ENCODE measurements around the gene HSPA4L. TPM values are rescaled to one million over a fixed set of nuclear protein-coding genes. Genes with fewer than 3 reads are reported as not detected.

The HSPA4L gene
- total RNA-seq (2014; rRNA removed; shearing (Covaris generic)) = 7.7 and 8.1 TPM in 2 replicates

- DNase-seq (ENCODE audit: low spot score) = peak; percentile 85
These were observed at the start of gene HSPA4L for GRCh38 chr4:127782275-127783025. Gene HSPA4L (plus strand): TSS chr4:127782322. CDS start chr4:127782551, 229 bp downstream.

GRCh38 chr4:127732623-127733328, 49.3 kb upstream of the HSPA4L start:
- peak; percentile 81 for DNase-seq (ENCODE audit: low spot score)

DNA sequence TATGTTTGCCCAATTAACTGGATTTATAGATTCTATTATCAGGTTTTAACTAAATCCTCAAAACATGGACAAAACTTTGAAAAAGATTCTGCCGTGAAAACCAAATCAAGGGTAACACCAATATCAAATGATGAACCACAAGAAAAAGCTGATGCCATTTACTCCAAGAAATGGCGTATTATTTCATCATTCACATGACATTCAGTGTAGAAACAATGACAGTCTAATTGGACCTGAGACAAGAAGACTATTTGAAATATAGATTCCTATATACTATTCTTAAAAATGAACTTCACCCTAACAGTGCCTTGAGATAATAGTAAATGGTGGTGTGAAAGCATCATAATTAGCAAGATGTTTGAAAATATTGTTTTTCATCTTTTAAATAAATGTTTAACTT, 47.1 kb upstream of the HSPA4L start:
- no peak for DNase-seq (ENCODE audit: low spot score)

GRCh38 chr4:127737295-127737694, 44.8 kb upstream of the HSPA4L start:
- DNase-seq (ENCODE audit: low spot score) = no peak

GRCh38 chr4:127741247-127741646, 40.9 kb upstream of the HSPA4L start:
- DNase-seq (ENCODE audit: low spot score) = no peak

DNA sequence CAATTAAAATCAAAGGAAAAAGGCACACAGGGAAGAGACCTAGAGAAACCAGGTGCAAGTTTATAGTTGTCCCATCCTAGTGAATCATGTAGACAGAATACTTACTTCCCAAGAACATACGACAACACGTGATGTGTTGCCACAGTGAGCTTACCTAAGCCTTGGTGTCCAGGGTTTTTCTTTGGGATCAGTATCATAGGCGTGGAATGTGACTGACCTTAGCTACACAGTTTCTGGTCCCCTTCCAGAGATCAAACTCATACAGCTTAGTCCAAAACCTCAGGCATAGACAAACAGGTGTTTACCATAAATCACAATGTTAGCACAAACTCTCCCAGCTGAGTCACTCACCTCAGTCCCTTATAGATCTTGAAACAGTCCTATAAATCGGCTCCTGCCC, 34.2 kb upstream of the HSPA4L start:
- DNase-seq (ENCODE audit: low spot score) = no peak

- no peak for DNase-seq (ENCODE audit: low spot score)
These were observed 33.2 kb upstream of the HSPA4L start for GRCh38 chr4:127748957-127749356.

- no peak for DNase-seq (ENCODE audit: low spot score)
These were observed 25.2 kb upstream of the HSPA4L start for GRCh38 chr4:127756906-127757305.

GRCh38 chr4:127759228-127759820, 22.8 kb upstream of the HSPA4L start:
- no peak for DNase-seq (ENCODE audit: low spot score)

- DNase-seq (ENCODE audit: low spot score) = peak; percentile 9
These were observed 22.2 kb upstream of the HSPA4L start for GRCh38 chr4:127759893-127760292.

- DNase-seq (ENCODE audit: low spot score) = no peak
These were observed 10.4 kb upstream of the HSPA4L start for GRCh38 chr4:127771535-127772275.

- DNase-seq (ENCODE audit: low spot score) = no peak
These were observed 9.1 kb upstream of the HSPA4L start for GRCh38 chr4:127772769-127773671.

DNA sequence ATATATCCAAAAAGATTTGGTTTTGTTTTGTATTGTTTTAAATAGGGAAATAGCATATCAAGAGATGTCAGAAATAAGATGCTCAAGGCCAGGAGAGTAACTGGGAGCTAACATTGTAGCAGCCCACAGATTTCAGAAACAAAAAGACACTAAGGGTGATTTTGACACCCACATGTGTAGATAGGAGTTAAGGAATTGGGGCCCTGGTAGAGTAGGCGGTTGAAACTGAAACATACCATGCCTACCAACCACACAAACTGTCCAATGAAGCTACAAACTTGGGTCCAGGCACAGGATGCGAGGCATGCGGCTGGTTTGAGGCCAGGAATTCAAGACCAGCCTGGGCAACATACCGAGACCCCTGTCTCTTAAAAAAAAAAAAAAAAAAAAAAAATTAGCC, 6.3 kb upstream of the HSPA4L start:
- DNase-seq (ENCODE audit: low spot score) = no peak

GRCh38 chr4:127776620-127777019, 5.5 kb upstream of the HSPA4L start:
- peak; percentile 41 for DNase-seq (ENCODE audit: low spot score)

DNA sequence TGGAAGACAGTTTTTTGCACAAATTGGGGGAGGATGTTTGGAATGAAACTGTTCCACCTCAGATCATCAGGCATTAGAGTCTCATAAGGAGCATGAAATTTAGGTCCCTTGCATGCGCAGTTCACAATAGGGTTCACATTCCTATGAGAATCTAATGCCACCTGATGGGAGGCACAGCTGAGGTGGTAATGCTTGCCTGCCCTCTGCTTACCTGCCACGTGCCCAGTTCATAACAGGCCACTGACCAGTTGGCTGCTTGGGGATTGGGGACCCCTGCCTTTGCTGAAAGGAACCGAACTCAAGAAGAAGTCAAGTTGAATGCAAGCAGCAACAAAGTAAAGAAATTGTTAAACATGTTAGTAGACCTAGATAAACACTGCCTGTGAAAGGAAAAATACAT, 4.6 kb upstream of the HSPA4L start:
- DNase-seq (ENCODE audit: low spot score) = no peak

DNA sequence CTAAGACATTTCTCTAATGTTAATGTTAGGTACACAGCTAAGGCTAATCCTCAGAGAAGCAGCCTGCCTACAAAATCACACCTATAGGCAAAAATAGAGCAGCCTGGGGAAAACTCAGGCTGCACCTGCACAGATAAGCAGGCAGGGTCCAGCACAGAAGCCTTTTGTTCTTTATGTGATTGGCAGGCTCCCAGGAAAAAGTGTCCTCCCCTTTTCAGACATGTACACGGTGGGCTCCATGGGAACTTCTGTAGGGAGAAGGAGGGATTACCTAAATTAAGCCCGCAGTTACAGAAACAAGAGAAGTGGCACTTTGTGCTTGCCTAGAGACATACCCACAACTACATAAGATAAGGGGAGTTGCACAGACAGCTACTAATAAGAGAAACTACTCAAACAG, 4.0 kb upstream of the HSPA4L start:
- DNase-seq (ENCODE audit: low spot score) = no peak

- no peak for DNase-seq (ENCODE audit: low spot score)
These were observed 1.5 kb upstream of the HSPA4L start for GRCh38 chr4:127780598-127780997.

DNA sequence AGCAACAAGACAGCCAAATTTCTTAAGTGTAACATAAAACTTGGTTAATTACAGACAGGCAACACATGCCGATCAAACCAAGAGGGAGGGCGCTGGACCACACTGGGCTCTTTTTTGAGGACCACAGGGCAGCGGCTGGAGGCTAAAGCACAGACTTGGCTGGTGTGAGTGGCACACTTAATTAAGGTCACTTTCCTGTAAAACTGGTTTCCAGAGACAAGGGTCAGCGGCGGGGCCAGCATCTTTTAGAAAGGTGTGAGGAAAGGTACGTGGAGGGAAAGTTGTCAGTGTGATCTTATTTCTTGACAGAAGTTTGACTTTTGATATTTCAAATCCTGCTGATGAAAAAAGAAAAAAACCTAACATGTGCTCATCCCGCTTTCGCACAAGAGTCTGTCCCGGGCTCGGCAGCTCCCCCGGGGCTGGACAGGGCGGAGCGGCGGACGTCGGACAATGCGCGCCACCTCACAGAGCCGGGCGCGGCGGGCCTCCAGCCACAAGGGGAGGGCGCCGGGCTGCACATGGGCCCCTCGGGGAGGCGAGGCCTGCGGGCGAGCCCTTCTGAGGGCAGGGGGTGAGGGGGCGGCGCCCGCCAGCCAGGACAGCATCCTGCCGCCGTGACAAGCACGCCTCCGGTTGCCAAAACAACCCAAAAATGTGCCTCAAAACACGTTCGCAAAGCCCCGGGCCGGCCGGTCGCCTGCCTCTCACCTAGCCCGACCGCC, 660 bp upstream of the HSPA4L start:
- peak; percentile 76 for DNase-seq (ENCODE audit: low spot score)

DNA sequence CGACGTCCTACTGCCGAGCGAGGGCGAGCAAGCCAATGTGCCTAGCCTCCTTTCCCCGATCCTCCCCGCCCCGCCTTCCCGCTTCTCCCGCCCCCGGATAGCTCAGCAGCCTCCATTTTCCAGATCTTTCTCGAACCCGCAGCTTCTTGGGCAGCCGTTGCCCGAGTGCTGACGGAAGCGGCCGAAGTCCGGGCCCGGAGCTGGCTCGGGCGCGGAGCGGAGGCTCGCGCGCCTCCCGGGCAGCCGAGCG, 172 bp upstream of the HSPA4L start:
- DNase-seq (ENCODE audit: low spot score) = peak; percentile 90

- peak; percentile 66 for DNase-seq (ENCODE audit: low spot score)
These were observed 1.1 kb downstream of the HSPA4L start for GRCh38 chr4:127783026-127783769.

All from HT-29 (cell line).